SK-N-MC (cell line): ENCODE results near the gene STH.
"Not testable (repeated sequence)": the region's sequence is repeated elsewhere in the genome, so short reads cannot be mapped to it uniquely, and the experiment has no call there.

Experiments
- DNase-seq: peaks from one replicate; pipeline ENCODE4 v3.0.0-alpha.2; 2011; ENCODE audit warnings: low read depth, low spot score
- H3K27ac ChIP-seq: fragments of 200-600 bp; sonication (generic); 2 replicates; pipeline ENCODE4 v1.5.1; 2016; ENCODE audit warnings: mixed run types
- H3K36me3 ChIP-seq: fragments of 200-600 bp; sonication (generic); 2 replicates; pipeline ENCODE4 v1.6.1; 2017; ENCODE audit warnings: antibody characterized with exemption, low read length, mixed read lengths; ENCODE audit not compliant: insufficient read depth
- H3K4me3 ChIP-seq: fragments of 200-600 bp; sonication (generic); 2 replicates; pipeline ENCODE4 v1.5.1; 2016
- H3K9ac ChIP-seq: fragments of 200-600 bp; sonication (generic); 2 replicates; pipeline ENCODE4 v1.8.0; 2017; ENCODE audit warnings: mixed run types, mixed read lengths; ENCODE audit not compliant: insufficient read length
- H3K9me3 ChIP-seq: fragments of 200-600 bp; sonication (generic); 2 replicates; pipeline ENCODE4 v1.6.1; 2017; ENCODE audit warnings: low read depth, mild to moderate bottlenecking, antibody characterized with exemption, low read length, moderate library complexity, mixed read lengths
- EZH2 ChIP-seq: fragments of 200-600 bp; sonication (generic); IDR thresholded peaks from one replicate; pipeline ENCODE4 v1.6.1; 2017; ENCODE audit warnings: antibody characterized with exemption
- FOXP2 ChIP-seq: optimal IDR thresholded peaks from 2 replicates; pipeline ENCODE3; 2011; ENCODE audit warnings: mild to moderate bottlenecking, moderate library complexity; ENCODE audit not compliant: insufficient read depth; ENCODE audit errors: extremely low read length, control extremely low read depth
- POLR2AphosphoS5 ChIP-seq: IDR thresholded peaks from 2 replicates; pipeline ENCODE4 v1.6.1; 2012; ENCODE audit warnings: mild to moderate bottlenecking, low read depth, low read length, borderline replicate concordance

STH gene

DNA sequence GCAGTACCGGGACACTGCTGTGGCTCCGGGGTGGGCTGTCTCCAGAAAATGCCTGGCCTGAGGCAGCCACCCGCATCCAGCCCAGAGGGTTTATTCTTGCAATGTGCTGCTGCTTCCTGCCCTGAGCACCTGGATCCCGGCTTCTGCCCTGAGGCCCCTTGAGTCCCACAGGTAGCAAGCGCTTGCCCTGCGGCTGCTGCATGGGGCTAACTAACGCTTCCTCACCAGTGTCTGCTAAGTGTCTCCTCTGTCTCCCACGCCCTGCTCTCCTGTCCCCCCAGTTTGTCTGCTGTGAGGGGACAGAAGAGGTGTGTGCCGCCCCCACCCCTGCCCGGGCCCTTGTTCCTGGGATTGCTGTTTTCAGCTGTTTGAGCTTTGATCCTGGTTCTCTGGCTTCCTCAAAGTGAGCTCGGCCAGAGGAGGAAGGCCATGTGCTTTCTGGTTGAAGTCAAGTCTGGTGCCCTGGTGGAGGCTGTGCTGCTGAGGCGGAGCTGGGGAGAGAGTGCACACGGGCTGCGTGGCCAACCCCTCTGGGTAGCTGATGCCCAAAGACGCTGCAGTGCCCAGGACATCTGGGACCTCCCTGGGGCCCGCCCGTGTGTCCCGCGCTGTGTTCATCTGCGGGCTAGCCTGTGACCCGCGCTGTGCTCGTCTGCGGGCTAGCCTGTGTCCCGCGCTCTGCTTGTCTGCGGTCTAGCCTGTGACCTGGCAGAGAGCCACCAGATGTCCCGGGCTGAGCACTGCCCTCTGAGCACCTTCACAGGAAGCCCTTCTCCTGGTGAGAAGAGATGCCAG lies 12.9 kb downstream of the STH start:
- H3K36me3 ChIP-seq, result peaks cover 6% of the 10 kb centered on the region; the same call in 1 of the 2 replicates
- no peak overlapping the region for H3K27ac ChIP-seq
- H3K9ac ChIP-seq, result no peak overlapping the region
- no peak for DNase-seq
- no peak overlapping the region for H3K4me3 ChIP-seq
- TF ChIP-seq FOXP2 (no peak), POLR2AphosphoS5 (no peak), EZH2 (no peak)
- H3K9me3 ChIP-seq, result no peaks in the 10 kb centered on the region

DNA sequence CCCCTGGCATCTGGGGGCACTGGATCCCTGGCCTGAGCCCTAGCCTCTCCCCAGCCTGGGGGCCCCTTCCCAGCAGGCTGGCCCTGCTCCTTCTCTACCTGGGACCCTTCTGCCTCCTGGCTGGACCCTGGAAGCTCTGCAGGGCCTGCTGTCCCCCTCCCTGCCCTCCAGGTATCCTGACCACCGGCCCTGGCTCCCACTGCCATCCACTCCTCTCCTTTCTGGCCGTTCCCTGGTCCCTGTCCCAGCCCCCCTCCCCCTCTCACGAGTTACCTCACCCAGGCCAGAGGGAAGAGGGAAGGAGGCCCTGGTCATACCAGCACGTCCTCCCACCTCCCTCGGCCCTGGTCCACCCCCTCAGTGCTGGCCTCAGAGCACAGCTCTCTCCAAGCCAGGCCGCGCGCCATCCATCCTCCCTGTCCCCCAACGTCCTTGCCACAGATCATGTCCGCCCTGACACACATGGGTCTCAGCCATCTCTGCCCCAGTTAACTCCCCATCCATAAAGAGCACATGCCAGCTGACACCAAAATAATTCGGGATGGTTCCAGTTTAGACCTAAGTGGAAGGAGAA lies 13.5 kb downstream of the STH start:
- TF ChIP-seq EZH2, result no peak
- no peak for TF ChIP-seq POLR2AphosphoS5
- no peak for TF ChIP-seq FOXP2
- Histone ChIP-seq H3K4me3 (no peak overlapping the region), H3K9me3 (no peaks in the 10 kb centered on the region), H3K36me3 (peaks cover 6% of the 10 kb centered on the region; the same call in 1 of the 2 replicates), H3K9ac (no peak overlapping the region), H3K27ac (no peak overlapping the region)
- DNase-seq, result no peak

DNA sequence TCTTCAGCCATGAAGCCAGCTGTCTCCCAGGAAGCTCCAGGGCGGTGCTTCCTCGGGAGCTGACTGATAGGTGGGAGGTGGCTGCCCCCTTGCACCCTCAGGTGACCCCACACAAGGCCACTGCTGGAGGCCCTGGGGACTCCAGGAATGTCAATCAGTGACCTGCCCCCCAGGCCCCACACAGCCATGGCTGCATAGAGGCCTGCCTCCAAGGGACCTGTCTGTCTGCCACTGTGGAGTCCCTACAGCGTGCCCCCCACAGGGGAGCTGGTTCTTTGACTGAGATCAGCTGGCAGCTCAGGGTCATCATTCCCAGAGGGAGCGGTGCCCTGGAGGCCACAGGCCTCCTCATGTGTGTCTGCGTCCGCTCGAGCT lies 14.1 kb downstream of the STH start:
- H3K9me3 ChIP-seq, result no peaks in the 10 kb centered on the region
- peaks cover 8% of the 10 kb centered on the region; the same call in 1 of the 2 replicates for H3K36me3 ChIP-seq
- DNase-seq, result no peak
- no peak overlapping the region for H3K9ac ChIP-seq
- H3K27ac ChIP-seq, result no peak overlapping the region
- TF ChIP-seq FOXP2 (no peak), EZH2 (no peak), POLR2AphosphoS5 (no peak)
- H3K4me3 ChIP-seq, result no peak overlapping the region

DNA sequence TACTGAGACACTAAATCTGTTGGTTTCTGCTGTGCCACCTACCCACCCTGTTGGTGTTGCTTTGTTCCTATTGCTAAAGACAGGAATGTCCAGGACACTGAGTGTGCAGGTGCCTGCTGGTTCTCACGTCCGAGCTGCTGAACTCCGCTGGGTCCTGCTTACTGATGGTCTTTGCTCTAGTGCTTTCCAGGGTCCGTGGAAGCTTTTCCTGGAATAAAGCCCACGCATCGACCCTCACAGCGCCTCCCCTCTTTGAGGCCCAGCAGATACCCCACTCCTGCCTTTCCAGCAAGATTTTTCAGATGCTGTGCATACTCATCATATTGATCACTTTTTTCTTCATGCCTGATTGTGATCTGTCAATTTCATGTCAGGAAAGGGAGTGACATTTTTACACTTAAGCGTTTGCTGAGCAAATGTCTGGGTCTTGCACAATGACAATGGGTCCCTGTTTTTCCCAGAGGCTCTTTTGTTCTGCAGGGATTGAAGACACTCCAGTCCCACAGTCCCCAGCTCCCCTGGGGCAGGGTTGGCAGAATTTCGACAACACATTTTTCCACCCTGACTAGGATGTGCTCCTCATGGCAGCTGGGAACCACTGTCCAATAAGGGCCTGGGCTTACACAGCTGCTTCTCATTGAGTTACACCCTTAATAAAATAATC lies 14.6 kb downstream of the STH start:
- no peak for TF ChIP-seq FOXP2
- TF ChIP-seq POLR2AphosphoS5, result no peak
- no peak for TF ChIP-seq EZH2
- Histone ChIP-seq H3K27ac (no peak overlapping the region), H3K9me3 (no peaks in the 10 kb centered on the region), H3K4me3 (no peak overlapping the region), H3K36me3 (peaks cover 14% of the 10 kb centered on the region; the same call in 1 of the 2 replicates), H3K9ac (no peak overlapping the region)
- DNase-seq, result no peak

DNA sequence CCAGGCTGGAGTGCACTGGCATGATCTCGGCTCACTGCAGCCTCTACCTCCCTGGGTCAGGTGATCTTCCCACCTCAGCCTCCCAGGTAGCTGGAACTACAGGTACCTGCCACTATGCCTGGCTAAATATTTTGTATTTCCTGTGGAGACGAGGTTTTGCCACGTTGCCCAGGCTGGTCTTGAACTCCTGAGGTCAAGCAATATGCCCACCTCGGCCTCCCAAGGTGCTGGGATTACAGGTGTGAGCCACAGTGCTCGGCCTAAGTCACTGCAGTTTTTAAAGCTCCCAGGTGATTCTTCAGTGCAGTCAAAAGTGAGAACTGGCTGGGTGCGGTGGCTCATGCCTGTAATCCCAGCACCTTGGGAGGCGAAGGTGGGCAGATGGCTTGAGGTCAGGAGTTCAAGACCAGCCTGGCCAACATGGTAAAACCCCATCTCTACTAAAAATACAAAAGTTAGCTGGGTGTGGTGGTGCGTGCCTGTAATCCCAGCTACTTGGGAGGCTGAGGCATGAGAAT lies 20.4 kb downstream of the STH start:
- H3K36me3 ChIP-seq, result peaks cover 20% of the 10 kb centered on the region; the same call in 1 of the 2 replicates
- H3K27ac ChIP-seq, result not testable (repeated sequence)

DNA sequence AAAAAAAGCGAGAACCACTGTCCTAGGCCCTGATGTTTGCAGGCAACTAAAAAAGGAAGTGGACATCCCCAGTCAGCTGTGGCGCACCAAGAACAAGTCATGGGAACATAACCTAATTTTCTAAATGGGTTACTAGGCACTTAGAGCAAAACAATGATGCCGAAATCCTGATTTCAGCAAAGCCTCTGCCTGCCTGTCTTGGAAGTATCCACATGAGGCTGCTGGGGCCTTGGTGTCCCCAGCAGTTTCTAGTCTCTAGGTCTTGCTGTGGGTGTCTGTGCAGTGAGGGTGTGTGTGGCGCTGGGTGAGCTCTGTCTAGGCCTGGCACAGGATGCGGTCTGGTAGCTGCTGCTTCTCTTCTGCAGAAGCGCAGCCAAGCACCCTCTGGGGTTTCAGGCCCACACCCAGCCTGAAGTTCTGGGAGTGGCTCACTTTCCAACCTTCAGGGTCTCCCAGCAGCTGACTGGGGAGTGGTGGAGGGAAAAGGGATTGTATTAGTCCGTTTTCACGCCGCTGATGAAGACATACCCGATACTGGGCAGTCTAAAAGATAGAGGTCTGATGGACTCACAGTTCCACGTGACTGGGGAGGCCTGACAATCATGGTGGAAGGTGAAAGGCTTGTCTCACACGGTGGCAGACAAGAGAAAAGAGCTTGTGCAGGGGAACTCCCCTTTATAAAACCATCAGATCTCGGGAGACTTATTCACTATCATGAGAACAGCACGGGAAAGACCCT lies 21.1 kb downstream of the STH start:
- Histone ChIP-seq H3K9me3 (no peaks in the 10 kb centered on the region), H3K4me3 (no peak overlapping the region), H3K36me3 (peaks cover 20% of the 10 kb centered on the region; the same call in 1 of the 2 replicates), H3K9ac (no peak overlapping the region), H3K27ac (no peak overlapping the region)
- TF ChIP-seq EZH2 (no peak), FOXP2 (no peak), POLR2AphosphoS5 (no peak)
- no peak for DNase-seq

More for the DNA sequence above, 20.4 kb downstream of the STH start:
- H3K4me3 ChIP-seq, H3K9ac ChIP-seq, H3K9me3 ChIP-seq, DNase-seq: not testable (repeated sequence)

DNA sequence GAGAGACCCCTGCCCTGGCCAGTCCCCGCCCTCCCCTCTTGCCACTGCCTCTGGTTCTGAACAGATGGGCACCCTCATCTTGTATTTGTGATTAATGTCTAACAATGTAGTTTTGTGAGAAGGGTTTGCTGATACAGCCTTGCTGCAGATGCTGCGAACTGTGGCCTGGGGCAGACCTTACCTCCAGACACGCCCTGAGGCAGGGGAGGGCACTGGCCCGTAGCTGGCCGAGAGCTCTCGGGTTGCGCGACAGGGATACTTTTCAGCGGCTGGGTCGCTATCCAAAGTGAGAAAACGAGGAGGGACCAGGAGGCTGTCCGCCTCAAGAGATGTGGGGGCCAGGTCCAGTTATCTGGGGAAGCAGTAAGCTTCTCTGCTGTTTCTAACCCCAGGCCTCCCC lies 21.9 kb downstream of the STH start:
- peaks cover 20% of the 10 kb centered on the region; the same call in 1 of the 2 replicates for H3K36me3 ChIP-seq

DNA sequence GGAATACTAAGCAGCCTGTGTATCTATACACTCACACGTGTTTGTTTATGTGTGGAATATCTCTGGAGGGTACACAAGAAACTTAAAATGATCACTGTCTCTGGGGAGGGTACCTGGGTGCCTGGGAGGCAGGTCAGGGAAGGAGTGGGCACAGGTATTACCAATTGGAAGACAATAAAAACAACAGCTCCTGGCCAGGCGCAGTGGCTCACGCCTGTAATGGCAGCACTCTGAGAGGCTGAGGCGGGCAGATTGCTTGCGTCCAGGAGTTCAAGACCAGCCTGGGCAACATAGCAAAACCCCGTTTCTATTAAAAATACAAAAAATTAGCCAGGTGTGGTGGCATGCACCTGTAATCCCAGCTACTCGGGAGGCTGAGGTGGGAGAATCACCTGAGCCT lies 24.3 kb downstream of the STH start:
- H3K9ac ChIP-seq, H3K4me3 ChIP-seq, H3K27ac ChIP-seq, H3K9me3 ChIP-seq, DNase-seq: not testable (repeated sequence)
- peaks cover 23% of the 10 kb centered on the region for H3K36me3 ChIP-seq

More for the DNA sequence above, 21.9 kb downstream of the STH start:
- TF ChIP-seq FOXP2 (no peak), POLR2AphosphoS5 (no peak), EZH2 (no peak)
- Histone ChIP-seq H3K9ac (no peak overlapping the region), H3K27ac (no peak overlapping the region; the same call in 1 of the 2 replicates), H3K9me3 (no peaks in the 10 kb centered on the region), H3K4me3 (no peak overlapping the region)
- no peak for DNase-seq
